ENCODE results near the gene PSEN2. TPM values are rescaled to one million over a fixed set of nuclear protein-coding genes. Genes with fewer than 3 reads are reported as not detected.

Gene PSEN2
- total and polyA plus RNA-seq, 9 of the 15 experiments (the other 6 are each of a cell fraction or from before 2014, with no cell fraction given): 2.3 to 21.5 (median 13.7) TPM

DNA sequence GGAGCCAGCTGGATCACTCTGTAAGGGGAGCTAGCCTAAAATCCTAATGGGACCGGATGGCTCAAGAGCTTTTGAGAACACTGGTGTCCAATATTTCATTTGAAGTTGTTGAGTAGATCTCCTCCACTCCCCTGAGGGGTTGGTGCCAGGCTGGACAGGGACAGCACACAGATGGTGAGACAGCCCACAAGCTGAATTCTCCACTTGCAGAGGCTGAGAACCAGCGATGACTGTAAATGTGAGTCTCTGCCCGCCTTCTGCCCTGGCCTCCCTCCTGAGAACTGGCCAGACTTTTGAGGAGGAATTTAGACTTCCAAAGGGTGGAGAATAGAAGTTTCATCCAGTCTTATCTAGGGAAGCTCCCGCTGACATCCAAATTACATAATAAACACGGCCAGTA lies 49.2 kb downstream of the PSEN2 start:
- Histone ChIP-seq H2AFZ (ENCODE audit: low read depth, low read length) (no peak overlapping the region), H3K4me1 (replicated peaks in 1 of 2; ENCODE audit: control insufficient read depth in 2 of 2, insufficient read depth in 2 of 2, low read length in 2 of 2) (peaks cover 0 to 6% of the 10 kb centered on the region in 2 experiments; a peak in 2 of 5 replicates), H3K79me2 (ENCODE audit: control insufficient read depth, insufficient read depth, low read length) (no peaks in the 10 kb centered on the region), H3K4me2 (ENCODE audit: insufficient read depth, low read length) (no peak overlapping the region), H3K36me3 (ENCODE audit: control insufficient read depth, insufficient read depth, low read length) (no peaks in the 10 kb centered on the region), H3K9ac (ENCODE audit: insufficient read depth in 1 of 2, low read depth in 2 of 2, low read length in 2 of 2) (no peak overlapping the region), H3K9me1 (ENCODE audit: control insufficient read depth, insufficient read depth, low read length) (no peaks in the 10 kb centered on the region), H3K9me3 (replicated peaks; ENCODE audit: control insufficient read depth, insufficient read depth, low read depth, low read length) (no peaks in the 10 kb centered on the region), H3K4me3 (no peak overlapping the region), H3K27me3 (ENCODE audit: control insufficient read depth in 2 of 2, insufficient read depth in 2 of 2, low read length in 2 of 2) (no peaks in the 10 kb centered on the region), H3K27ac (ENCODE audit: extremely low read depth, low read depth, low read length) (no peak overlapping the region), H4K20me1 (replicated peaks; ENCODE audit: control insufficient read depth, insufficient read depth, low read length) (no peaks in the 10 kb centered on the region)
- TF ChIP-seq MLX (CRISPR knock-in tag; conservative IDR thresholded peaks at IDR 0.05) (no peak), FUS (optimal IDR thresholded peaks at IDR 0.05; ENCODE audit: low read depth, low read length) (no peak), MIER1 (IDR thresholded peaks at IDR 0.05; ENCODE audit: low read depth) (no peak), SRSF1 (IDR thresholded peaks at IDR 0.05; ENCODE audit: low read depth, low read length) (no peak), NFATC3 (IDR thresholded peaks at IDR 0.05) (no peak), IRF9 (tag; IDR thresholded peaks at IDR 0.05) (no peak)
- ATAC-seq (no peak), DNase-seq (ENCODE audit: extremely low read depth in 1 of 4, low spot score in 3 of 4) (no peak), FAIRE-seq (no peak)
- in situ Hi-C loops (cut with MboI): loop anchor here (10.0 kb wide), 1 partner anchor 515 kb away; no protein-coding TSS in a partner anchor
- 35% methylated on average over 5 of the region's 5 CpGs for WGBS (ENCODE audit: insufficient coverage, low coverage, missing lambda C conversion rate)
- BruUV-seq (replicated peaks): no TSS peak
- intact Hi-C loops (cut with micrococcal nuclease): loop anchor here (10.0 kb wide), 1 partner anchor 305 kb away; no protein-coding TSS in a partner anchor
- ChIA-PET POLR2A (interaction anchor here (0.8 to 1.1 kb wide), 2 partner anchors 19 to 828 kb away, joined by 3 to 4 read pairs; no protein-coding TSS in a partner anchor), CTCF (ENCODE audit: low intra/inter-chr PET ratio) (no interaction called here)
